NCI-H460 (cell line): ENCODE data around the gene EMILIN1. TPM values are rescaled to one million over a fixed set of nuclear protein-coding genes. Genes with fewer than 3 reads are reported as not detected.

Experiments used
- DNase-seq: peaks from one replicate; pipeline ENCODE4 v3.0.0-alpha.2; 2016; ENCODE audit warnings: low read depth; ENCODE audit errors: extremely low read depth
- polyA plus RNA-seq: library from polyadenylated mRNA; depleted of rRNA; stranded (reverse); fragments of >200 nt; gene quantifications from 2 replicates; pipeline ENCODE4 v1.2.3, GENCODE V29; 2014; cell fraction: nucleus; rRNA removed
- total RNA-seq: library from RNA; depleted of rRNA; stranded (reverse); fragments of >200 nt; shearing (Covaris generic); gene quantifications from 2 replicates; pipeline ENCODE4 v1.2.3, GENCODE V29; 2014; rRNA removed

The EMILIN1 gene
- total RNA-seq: 0.22 TPM in 1 of 2 replicates, not detected in the other
- 0.07 and 0.74 TPM in 2 replicates for polyA plus RNA-seq

DNA sequence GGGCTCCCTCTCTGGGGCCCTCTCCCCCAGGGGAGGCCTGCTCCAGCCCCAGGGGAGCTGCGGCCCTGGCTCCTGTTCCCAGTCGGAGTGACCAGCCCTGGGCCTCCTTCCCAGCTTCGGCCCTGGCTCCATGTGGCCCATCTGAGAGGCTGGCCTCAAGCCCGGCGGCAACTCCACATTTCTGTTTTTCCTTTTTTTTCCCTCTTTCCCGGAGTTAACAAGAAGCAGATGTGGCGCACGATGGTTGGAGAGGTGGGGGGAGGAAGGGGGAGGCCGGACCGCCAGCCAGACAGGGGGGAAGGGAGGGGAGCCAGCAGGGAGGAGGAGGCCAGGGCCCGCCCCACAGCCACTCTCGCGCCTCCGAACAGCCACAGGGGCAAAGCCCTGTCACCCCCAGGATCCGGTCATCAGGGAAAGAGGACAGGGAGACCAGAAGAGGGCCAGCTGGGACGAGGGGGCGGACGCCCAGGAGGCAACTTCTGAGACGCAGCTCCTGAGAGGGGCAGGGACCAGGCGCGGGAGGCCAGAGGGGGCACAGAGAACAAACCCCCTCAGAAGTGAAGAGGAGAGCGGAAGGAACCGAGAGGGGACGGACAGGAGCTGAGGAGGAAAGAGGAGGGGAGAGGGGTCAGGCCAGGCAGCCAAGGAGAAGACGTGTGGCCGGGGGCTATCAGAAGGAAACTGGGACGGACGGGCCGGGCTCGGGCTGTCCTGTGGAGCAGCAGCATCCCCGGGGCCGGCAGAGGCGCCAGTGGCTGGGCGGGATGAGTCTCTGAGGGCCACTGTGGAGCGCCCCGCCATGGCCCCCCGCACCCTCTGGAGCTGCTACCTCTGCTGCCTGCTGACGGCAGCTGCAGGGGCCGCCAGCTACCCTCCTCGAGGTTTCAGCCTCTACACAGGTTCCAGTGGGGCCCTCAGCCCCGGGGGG is at the start of gene EMILIN1:
Gene EMILIN1, plus strand, starts transcription at position 349 of the 928 bp plus-strand sequence. Its CDS starts 451 bp downstream, at position 800.
- no peak for DNase-seq

DNA sequence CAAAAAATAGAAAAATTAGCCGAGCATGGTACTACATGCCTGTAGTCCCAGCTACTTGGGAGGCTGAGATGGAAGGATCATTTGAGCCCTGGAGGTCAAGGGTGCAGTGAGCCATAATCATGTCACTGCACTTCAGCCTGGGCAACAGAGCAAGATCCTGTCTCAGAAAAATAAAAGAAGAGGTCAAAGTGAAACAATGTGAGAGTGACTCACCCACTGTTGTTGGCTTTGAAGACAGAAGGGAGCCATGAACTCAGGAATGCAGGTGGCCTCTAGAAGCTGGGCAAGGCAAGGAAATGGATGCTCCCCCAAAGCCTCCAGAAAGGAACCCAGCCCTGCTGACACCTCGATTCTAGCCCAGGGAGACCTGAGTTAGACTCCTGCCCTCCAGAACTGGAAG is 49.4 kb upstream of the EMILIN1 start:
- no peak for DNase-seq

DNA sequence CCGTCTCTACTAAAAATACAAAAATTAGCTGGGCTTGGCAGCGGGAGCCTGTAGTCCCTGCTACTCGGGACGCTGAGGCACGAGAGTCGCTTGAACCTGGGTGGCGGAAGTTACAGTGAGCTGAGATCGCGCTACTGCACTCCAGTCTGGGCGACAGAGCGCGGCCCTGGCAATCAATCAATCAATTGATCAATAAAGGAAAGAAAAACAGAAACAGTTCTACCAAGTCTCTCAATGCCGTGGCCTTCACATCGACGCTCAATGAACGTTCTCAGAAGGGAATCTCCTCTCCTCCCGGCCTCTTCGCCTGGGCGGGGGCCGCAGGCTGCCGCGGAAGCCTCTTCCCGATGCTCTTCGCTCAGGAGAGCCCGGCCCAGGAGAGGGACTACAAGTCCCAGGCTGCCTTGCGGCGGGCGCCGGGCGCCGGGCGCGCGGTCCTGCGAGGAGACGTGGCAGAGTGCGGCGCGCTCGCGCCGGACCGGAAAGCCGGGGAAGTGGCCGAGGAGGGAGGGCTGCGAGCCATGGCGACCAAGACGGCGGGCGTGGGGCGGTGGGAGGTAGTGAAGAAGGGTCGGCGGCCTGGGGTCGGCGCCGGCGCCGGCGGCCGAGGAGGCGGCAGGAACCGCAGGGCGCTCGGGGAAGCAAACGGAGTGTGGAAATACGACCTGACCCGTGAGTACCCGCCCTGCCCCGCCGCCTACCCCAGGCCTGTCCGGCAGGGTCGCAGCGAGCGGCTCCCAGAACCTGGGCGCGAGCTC is 45.7 kb upstream of the EMILIN1 start, which contains the start of gene TMEM214:
Gene TMEM214, plus strand, starts transcription at position 471 of the 758 bp plus-strand sequence. Its CDS starts 51 bp downstream, at position 522.
- DNase-seq: peak; percentile 81

DNA sequence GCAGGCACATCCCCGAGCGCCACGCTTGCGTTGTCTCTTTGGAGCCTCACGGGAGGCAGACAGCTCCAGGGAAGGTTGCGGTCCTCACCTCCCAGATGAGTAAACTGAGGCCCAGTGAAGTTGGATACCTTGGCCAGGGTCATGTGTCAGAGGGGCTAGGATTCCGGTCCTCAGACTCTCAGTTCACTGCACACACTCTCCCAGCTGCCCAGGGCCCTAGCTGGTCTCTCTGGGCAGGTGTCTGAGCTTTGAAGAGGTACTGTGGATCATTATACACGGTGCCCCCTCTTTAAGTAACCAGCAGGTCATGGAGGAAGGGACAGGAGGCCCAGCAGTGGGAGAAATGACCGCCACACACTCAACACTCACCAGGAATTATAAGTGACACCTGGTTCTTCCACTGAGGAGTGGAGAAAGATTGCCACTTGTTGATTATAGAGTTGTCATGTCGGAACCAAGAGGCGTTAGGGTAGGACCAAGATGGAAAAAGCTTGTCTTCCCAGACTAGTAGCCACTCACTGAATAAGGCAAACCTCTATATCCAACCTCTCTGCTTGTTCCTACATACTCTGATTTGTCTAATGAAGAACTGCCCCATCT is 45.1 kb upstream of the EMILIN1 start:
- no peak for DNase-seq

DNA sequence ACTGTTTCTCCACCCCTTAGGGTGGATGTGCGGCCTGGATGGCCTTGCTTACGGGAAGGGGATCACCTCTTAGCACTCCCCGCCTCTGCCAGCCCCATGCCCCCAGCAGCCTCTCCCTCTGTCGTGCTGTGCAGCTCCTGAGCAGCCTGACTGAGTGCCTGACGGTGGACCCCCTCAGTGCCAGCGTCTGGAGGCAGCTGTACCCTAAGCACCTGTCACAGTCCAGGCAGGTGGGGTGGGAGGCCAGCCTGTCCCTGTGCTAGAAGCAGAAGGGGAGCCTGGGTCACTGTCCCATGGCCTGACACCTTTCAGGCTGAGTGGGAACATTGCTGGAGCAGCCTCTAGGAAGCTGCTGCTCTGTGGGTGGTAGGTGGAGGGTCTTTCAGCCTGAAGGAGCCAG is 40.4 kb upstream of the EMILIN1 start:
- no peak for DNase-seq

DNA sequence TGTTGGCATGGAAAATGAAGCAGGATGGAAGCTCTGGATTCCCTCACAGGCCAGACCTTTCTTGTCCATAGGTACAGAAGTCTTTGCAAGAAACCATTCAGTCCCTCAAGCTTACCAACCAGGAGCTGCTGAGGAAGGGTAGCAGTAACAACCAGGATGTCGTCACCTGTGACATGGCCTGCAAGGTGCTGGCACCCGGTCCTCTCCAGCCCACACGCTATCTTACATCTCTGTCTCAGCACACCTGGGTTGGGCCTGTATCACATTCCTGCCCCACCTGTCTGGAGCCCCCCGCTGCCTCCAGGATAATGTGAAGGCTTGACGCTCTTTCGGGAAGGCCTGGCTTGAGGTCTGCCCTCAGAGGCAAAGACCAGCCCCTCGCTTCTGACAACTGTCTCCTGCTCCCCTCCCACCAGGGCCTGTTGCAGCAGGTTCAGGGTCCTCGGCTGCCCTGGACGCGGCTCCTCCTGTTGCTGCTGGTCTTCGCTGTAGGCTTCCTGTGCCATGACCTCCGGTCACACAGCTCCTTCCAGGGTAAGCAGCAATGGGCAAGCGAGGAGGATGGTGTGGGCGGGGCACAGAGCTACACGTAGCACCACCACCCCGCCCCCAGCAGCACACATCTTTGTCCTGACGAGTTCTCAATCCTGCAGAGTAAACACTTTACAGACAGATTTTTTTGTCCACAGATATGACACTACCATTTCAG is 39.6 kb upstream of the EMILIN1 start:
- DNase-seq: no peak

DNA sequence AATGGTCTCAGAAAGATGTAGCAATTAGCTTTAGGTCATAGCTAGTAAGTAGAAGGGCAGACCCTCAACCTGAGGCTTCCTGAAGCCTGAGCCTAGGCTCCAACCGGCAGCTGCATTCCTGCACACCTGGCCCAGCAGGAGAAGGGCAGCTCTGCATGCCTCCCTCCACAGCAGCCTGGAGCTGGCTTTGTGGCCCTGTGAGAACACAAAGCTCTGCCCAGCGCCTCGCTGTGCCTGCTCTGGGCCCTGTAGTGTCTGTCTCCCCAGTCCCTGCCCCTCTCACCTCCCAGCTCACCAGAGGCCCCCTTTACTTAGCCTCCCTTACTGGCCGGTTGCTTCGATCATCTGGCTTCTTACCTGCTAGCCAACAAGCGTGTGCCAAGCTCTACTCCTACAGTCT is 39.0 kb upstream of the EMILIN1 start:
- no peak for DNase-seq

DNA sequence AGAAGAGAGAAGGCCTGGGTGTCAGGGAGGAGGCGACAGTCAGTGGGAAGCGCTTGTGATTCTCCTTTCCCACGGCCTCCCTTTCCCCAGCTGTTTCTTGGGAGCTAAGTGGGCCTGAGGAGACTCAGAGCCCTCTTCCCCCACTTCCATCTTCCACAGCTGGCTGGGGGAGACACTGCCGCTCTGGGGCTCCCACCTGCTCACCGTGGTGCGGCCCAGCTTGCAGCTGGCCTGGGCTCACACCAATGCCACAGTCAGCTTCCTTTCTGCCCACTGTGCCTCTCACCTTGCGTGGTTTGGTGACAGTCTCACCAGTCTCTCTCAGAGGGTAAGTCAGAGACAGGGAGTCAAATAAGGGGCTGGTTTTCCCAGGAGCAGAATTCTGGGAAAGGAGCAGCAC is 38.5 kb upstream of the EMILIN1 start:
- no peak for DNase-seq

DNA sequence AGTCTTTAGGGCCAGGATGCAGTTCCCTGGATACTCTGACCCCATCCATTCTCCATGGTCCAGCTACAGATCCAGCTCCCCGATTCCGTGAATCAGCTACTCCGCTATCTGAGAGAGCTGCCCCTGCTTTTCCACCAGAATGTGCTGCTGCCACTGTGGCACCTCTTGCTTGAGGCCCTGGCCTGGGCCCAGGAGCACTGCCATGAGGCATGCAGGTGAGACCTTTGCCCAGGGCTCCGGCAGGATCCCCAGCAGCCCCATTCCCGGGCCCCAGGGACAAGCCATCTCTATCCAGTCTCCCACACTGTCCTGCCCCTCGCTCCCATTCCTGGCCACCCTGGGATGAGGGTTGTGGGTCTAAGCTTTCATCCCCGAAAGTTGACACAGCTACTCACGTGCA is 38.1 kb upstream of the EMILIN1 start:
- DNase-seq: no peak

DNA sequence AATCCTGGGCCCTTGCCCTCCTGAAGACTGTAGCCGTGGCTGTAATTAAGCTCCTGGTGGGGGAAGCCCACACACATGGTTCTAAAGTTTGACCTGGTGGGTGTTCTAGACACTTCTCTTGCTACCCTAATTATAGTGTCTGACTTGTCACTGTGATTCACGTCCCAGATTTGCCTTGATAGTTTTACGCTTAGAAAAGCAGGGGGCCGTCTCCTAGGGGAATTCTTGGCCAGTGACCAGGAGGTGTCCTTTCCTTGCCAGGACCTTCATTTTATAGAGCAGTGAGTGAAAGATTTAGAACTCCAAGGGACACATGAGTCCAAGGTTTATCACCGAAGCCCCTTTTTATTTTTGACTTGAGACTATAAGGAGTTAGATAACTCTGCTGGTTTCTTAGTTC is 36.7 kb upstream of the EMILIN1 start:
- DNase-seq: no peak

DNA sequence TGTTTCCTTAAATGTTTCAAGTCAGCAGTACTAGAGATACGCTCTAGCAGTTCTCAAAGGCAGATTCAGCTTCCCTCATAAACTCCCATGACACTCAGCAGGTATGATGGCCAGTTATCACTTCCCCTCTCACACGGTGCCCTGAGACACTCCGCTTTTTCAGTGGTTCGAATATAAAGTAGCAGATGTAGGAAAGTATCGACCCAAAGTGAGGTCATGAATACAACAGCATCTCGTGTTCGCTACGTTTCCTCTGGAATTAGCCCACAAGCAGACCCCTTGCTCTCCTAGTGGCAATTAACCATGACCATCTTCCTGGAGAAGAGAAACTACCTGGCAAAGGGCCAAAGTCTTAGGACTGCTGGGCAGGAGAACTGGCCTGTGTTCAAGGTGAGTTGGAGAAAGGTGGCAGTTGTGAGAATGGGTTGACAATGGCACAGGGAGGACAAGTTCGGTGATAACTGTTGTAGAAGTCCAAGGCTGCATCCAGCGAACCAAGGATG is 36.2 kb upstream of the EMILIN1 start:
- DNase-seq: no peak

DNA sequence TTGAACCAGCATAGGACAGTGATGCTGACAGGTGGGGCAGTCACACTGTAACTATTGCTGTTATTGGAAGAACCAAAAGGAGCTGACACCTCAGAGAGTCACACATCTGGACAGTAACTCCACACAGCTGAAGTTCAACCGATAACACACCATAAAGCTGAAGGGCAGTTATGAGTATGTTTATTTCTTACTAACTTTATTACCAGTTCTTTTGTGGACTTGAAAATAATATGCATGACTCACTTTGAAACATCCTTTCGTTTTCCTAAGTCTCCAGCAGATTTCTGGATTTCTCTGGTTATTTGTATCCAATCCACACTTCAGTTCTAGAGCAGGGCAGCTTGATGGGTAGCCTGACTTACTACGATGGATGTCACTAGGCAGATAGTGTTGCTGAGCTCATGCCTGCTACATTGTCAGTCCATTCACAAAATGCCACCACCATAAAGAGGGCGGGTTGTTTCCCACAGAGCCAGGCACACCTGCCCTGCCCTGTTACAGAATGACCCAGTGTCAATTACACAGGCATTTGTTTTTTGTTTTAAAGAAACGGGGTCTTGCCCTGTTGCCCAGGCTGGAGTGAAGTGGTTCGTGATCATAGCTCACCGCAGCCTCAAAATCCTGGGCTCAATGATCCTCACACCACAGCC is 35.3 kb upstream of the EMILIN1 start:
- no peak for DNase-seq

DNA sequence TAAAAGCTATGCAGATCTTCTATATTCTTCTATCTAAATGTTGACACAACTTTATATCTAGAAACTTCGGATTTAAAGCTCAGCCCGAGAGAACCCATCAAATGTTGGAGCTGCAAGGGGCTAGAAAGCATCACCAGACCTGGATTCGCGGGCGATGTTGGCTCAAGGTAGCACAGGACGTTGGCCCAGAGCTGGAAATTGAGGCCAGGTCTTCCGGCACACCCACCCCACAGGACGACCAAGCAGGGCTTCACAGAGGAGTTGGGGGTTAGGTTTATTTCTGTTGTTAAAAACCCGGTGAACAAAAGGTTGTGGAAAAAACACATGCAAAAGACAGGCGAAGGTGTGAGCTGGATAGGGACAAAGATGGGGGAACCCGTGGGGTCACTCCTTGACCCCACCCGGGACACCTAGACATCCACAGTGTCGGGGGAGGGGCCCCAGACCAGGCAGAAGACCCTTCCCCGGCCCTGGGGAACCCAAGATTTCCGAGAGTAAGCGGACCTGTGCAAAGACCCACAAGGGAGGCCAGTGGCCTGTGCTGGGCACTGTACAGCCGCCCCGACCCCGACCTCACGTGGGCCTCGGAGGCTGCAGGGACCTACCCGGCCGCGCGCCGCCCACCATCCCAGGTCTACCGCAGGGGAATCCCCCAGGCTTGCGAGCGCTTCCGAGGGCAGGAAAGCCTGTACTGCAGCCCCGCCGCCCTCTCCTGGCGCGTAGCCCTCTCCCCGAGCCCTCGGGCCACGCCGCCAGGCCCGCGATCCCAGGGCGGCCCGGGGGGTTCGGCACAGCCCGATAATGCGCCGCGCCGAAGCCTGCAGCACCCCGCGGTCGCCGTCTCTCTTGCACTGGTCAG is 28.8 kb upstream of the EMILIN1 start:
- no peak for DNase-seq

DNA sequence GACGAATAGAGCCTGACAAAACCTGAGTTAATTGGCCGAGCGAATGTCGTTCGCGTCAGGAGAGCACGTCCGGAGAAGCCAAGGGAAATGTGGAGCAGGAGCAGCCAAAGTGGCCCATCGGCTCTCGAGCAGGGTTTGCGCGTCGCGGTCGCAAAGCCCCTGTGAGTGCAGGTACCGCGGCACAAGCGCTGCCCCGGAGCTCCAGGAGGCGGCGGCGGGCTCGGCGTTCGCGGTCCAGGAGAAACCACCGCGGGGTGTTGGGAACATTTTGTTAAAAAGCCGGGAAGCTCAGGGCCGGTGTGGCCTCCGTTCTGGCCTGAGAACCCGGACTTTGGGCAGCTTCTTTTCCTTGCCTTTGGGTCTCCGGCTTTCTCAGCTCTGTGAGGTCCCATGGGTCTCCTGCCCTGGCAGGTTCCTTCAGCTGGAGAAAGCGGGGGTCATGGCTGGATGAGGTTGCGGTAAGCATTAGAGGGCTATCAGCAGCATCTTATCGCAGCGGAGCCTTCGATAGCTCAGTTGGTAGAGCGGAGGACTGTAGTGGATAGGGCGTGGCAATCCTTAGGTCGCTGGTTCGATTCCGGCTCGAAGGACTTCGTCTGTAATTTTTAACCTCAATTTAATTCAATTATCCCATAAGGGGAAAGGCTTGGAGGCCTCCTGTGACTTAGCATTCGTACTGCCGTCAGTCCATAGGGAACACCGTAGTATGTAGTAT is 28.0 kb upstream of the EMILIN1 start:
- peak; percentile 94 for DNase-seq

DNA sequence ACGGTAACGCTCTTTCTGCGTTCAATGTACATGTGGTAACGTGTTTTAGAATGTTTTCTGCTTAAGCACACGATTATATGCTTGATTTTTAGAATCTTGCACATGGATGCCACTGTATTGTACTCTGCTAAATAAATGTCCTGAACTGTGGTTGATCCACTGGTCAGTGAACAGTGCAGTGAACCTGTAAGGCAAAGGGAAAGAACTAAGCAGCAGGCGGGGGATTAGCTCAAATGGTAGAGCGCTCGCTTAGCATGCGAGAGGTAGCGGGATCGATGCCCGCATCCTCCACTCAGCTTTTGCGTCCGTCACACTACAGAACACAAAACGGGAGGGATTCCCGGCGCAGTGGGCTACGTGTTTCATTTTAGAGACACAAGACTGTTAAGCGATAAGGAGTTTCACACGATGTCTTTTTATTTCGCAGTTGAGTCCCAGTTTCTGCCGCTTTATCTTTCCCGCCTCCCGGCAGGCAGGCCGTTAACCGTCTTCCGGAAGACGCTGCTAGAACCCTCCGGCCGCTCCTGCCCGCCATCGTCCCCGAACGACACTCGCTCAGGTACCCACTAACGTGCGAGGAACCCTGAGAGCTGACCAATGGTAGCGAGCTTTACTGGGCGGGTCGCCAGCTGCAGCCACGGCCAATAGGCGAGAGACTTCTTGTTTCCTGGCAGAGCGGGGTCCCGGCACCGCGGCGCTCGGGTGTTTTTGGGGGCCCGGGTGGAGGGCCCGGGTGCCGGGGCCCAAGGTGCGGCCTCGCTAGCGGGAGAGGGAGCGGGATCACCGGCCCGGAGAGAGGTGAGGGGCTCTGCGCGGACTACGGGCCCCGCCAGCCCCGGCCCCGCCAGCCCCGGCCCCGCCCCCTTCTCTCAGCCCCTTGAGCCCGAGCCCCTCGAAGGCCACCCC is 27.2 kb upstream of the EMILIN1 start, which contains the start of gene AGBL5:
Gene AGBL5, plus strand, starts transcription at position 673 of the 906 bp plus-strand sequence. CDS start 1,291 bp downstream, outside the sequence.
- DNase-seq: peak; percentile 95

DNA sequence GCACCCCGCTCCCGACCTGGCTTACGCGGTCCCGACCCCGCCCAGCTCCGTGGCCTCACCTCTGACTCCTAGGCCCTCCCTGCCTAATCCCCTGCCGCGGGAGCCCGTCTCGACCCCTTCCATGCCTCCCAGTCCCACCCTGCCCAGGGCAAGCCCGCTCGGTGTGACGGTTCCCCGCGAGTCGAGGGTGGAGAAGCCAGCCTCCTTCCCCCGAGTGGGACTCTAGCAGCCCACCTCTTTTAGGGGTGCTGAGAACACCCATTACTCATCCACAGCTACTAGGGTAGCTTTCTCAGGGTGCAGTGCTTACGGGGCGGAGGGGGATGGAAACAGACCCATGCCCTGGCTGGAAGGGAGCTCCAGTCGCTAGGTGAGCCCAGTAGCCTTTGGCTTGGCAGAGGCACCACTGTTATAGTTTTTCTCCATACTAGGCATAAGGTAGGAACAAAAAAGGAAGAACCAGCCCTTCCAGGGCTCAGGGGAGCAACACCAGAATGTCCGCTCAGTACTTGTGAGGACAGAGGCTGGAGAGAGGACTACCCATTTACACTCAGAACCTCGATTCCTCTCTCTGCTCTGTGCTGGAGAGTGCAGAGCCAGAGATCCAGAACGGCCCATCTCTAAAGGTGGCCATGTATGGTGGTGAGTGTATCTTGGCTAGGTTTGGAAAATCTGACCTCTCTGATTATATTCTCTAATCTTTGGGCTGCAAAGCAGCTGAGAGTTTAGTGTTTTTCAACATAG is 26.3 kb upstream of the EMILIN1 start:
- no peak for DNase-seq
